ENCODE measurements around the gene TARM1.

- TF ChIP-seq CTCF (conservative IDR thresholded peaks at IDR 0.05) (no peak), ZFX (IDR thresholded peaks at IDR 0.05) (no peak)
These were observed 56.5 kb downstream of the TARM1 start for GRCh38 chr19:54024660-54025059.

Data from C4-2B (cell line).